ENCODE results near the gene PTMA. TPM values are rescaled to one million over a fixed set of nuclear protein-coding genes. Genes with fewer than 3 reads are reported as not detected.

The PTMA gene
- total and polyA plus RNA-seq, 2 experiments from 2014 or later: 737 to 750 TPM

GRCh38 chr2:231679908-231680284 is 28.4 kb upstream of the PTMA start:
- TF ChIP-seq CTCF (IDR thresholded peaks at IDR 0.05; ENCODE audit: low read depth, low read length): no peak
- Histone ChIP-seq H3K4me3 (no peak overlapping the region), H3K9me3 (ENCODE audit: low read depth) (no peaks in the 10 kb centered on the region), H3K4me1 (ENCODE audit: low read depth) (peaks cover 14% of the 10 kb centered on the region), H3K27me3 (no peaks in the 10 kb centered on the region), H3K27ac (peak overlapping the region; percentile 84), H3K36me3 (no peaks in the 10 kb centered on the region)
- DNase-seq (ENCODE audit: low read depth in 1 of 2, low spot score in 1 of 2): no peak

- peak overlapping the region; percentile 37 for H3K4me3 ChIP-seq
- peak overlapping the region; percentile 84 for H3K27ac ChIP-seq
- no peaks in the 10 kb centered on the region for H3K36me3 ChIP-seq
- DNase-seq (ENCODE audit: low read depth in 1 of 2, low spot score in 1 of 2): no peak
- H3K4me1 ChIP-seq (ENCODE audit: low read depth): peaks cover 11% of the 10 kb centered on the region
- TF ChIP-seq CTCF (IDR thresholded peaks at IDR 0.05; ENCODE audit: low read depth, low read length): no peak
- no peaks in the 10 kb centered on the region for H3K9me3 ChIP-seq (ENCODE audit: low read depth)
- H3K27me3 ChIP-seq: no peaks in the 10 kb centered on the region
Measured at GRCh38 chr2:231680285-231680991, 27.9 kb upstream of the PTMA start.

- TF ChIP-seq CTCF (IDR thresholded peaks at IDR 0.05; ENCODE audit: low read depth, low read length): no peak
- Histone ChIP-seq H3K36me3 (no peaks in the 10 kb centered on the region), H3K4me3 (peak overlapping the region; percentile 37), H3K4me1 (ENCODE audit: low read depth) (peaks cover 11% of the 10 kb centered on the region), H3K27me3 (no peaks in the 10 kb centered on the region), H3K9me3 (ENCODE audit: low read depth) (no peaks in the 10 kb centered on the region), H3K27ac (peak overlapping the region; percentile 90)
- DNase-seq (ENCODE audit: low read depth in 1 of 2, low spot score in 1 of 2): peak; percentile 93 to 94
Measured at GRCh38 chr2:231680992-231681852, 27.1 kb upstream of the PTMA start.

GRCh38 chr2:231682603-231683291 is 25.6 kb upstream of the PTMA start:
- Histone ChIP-seq H3K36me3 (no peaks in the 10 kb centered on the region), H3K4me3 (no peak overlapping the region), H3K27ac (peak overlapping the region; percentile 54), H3K9me3 (ENCODE audit: low read depth) (no peaks in the 10 kb centered on the region), H3K27me3 (no peaks in the 10 kb centered on the region), H3K4me1 (ENCODE audit: low read depth) (peaks cover 11% of the 10 kb centered on the region)
- TF ChIP-seq CTCF (IDR thresholded peaks at IDR 0.05; ENCODE audit: low read depth, low read length): no peak
- DNase-seq (ENCODE audit: low read depth in 1 of 2, low spot score in 1 of 2): no peak
